ENCODE measurements around the gene PRR30.

The PRR30 gene

DNA sequence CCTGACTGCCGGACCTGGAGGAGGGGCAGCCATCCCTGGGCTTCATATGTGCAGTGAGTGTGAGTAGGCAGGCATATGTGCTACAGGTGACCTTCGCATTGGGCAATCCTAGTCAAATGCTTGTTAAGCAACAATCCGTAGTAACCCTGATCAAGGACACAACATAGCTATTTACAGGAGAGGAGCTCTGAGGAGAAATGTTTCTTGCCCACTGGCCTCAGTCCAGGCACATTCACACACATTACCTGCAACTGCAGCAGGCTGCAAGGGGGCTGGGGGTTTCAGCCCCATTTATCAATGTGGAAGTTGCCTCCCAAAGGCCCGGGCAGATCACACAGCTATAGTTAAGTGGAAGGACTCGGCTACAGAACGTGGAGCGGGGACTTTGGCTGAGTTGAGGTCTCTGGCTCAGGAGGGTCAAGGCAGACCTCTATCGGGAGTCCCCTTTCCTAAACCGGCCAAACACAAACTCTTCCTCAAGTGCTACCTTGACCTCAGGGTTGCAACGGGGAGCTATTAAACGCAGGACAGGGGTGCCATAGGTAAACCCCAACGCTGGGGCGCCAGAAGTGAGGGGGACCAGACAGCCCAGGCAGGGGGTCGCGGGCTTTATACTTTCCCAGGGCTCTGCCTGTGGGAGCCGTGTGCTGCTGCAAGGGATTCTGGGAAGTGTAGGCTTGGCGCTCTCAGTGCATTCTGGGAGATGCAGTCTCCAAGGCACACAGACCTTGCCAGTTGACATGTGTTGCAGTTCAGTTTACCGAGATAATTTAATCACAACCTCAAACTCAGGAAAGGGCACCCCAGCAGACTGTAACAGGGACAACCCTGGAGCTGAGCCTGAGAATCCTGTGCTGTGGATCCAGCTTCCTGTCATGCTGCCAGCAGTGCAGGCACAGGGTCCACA, 43.2 kb downstream of the PRR30 start:
- no peak for DNase-seq

DNA sequence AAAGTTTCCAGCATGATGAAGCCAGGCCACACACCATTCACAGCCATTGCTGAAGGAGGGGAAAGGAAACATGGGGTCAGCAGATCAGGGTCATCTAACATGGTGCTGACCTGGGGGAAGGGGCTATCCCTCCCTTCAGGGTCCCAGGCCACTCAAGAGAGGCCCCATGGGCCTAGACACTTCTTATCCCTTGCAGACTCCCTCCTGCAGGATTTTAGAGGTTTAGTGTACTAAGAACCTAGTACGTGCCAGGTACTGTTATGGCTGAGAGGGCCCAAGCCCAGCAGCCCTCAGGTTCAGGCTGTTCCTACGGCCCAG, 43.8 kb downstream of the PRR30 start:
- no peak for DNase-seq

DNA sequence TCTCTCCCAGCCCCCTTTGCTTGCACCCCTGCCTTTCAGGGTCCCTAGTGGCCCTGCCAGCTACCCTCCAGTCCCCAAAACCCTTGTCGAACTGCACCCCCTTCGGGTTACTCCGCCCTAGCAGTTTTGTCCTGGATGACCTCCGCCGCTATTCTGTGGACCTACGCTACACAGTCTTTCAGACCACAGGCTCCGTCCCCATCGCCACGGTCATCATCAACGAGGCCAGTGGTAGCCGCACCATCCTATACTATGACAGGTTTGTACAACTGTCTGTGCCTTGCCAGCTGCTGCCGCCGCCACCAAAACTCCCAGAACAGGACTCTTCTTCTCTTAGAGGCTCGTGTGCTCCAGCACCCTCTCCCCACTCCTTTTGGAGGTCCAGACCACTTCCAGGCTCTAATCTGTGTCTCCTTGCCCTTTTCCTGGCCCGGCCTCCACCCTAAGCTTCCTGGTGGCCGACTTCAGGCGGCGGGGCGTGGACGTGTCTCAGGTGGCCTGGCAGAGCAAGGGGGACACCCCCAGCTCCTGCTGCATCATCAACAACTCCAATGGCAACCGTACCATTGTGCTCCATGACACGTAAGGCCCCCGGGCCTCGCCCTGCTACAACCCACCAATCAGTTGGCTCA, 44.7 kb downstream of the PRR30 start:
- no peak for DNase-seq

DNA sequence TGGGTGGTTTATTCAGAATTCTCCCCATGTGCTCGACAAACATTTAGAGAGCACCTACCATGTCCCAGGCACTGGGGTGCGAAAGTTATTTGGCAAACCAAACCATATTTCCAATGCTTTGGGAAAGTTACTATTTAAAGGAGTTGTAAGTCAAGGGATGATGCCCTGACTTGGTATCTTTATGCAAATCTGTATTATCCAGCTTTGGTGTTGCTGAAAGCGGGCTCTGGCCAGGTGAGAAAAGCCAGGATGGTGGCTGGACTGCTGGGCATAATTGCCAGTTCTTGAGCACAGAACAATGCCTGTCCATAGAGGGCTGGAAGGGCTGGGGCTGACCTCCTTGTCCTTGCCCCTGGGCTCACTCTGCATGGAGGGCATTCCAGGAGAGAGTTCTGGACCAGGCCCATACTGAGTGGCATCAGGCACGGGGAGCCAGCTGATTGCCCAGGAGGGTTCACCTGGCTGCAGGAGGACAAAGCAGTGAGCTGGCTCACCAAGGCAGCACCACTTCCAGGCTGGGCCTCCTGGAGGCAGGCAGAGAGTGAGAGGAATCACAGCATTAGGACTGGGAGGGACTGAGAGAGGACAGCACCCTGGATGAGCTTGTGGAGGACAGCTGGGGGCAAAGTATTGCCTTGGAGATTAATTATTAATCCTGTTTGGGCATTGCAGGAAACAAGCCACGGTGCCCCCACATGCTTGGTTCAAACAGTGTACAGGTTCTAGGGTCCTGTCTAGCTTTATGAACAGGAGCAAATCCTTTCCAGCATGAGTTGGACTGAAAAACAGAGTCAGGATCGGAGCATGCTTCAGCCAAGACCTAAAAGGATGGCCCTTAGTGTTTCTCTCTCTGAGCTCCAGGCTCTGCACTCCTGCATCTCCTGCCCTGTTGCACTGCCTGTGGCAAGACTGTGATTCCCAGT, 45.5 kb downstream of the PRR30 start:
- no peak for DNase-seq

DNA sequence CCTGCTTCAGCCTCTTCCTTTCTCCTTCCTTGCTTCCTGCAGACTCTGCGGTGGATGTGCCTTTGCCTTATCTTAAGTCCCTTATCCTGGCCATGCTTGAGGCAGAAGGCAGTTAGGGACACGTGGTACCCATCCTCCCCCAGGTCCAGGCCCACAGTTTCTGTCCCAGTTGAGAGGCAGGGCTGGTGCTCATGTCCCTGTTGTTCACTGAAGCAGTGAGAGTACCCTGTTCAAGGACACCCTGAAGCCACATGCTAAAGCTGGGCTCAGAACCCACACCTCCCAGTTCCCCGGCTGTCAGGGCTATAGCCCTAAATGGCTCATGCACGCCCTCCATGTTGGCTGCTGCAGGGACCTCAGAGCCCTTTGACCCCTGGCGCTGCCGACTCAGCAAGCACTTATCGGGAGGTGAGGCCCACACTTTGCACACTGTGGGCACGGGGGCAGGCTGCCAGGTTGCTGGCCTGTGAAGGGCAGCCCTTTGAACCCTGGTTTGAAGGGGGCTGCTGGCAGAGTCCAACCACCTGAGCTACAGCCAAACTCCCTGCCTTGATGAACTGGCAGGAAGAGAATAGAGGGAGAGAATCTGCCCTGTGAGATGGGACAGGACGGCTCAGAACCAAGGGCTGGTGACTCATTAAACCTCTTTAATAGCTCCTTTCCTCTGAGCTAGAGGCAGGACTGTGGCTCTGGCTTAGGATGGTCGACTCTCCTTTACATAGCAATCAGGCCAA, 46.3 kb downstream of the PRR30 start:
- no peak for DNase-seq

DNA sequence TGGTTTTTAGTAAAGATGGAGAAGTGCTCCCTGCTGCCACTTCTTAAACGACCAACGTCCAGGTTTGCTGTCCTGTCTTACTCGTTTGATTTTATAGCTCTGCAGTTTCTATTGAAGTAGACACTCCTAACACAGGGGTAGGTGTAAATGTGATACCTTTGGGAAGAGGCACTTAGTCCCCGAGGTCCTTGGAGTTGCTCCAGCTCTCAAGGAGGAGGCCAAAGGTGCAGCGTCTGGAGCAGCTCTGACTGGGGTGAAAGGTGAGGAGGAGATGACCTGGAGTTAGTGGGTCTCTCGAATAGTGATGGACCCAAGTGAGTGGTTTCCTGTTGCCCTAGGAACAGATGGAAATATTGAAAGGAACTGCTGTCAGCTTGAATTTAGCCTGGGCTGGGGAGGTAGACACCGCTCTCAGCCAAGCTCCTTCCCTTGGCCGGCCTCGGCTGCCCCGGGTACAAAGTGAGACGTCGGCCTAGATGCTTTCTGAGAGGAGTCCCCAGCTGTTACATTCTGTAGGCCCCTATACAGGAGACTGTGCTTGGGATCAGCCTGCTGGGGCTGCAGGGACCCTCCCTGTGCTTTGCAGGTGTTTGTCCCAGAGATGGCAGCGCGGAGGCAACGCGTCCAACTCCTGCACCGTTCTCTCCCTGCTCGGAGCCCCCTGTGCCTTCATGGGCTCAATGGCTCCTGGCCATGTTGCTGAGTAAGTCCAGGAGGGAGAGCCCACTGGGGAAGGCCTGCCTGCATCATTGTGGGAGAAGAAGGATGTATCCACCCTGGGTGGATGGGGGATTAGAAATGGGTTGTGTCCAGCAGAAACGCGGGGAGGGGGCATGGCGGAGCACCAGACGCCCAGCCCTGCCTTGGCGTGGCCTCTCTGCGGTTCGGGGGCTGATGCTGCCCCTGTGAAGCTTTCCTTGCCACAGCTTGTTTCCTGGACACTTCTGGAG, 47.2 kb downstream of the PRR30 start:
- no peak for DNase-seq

DNA sequence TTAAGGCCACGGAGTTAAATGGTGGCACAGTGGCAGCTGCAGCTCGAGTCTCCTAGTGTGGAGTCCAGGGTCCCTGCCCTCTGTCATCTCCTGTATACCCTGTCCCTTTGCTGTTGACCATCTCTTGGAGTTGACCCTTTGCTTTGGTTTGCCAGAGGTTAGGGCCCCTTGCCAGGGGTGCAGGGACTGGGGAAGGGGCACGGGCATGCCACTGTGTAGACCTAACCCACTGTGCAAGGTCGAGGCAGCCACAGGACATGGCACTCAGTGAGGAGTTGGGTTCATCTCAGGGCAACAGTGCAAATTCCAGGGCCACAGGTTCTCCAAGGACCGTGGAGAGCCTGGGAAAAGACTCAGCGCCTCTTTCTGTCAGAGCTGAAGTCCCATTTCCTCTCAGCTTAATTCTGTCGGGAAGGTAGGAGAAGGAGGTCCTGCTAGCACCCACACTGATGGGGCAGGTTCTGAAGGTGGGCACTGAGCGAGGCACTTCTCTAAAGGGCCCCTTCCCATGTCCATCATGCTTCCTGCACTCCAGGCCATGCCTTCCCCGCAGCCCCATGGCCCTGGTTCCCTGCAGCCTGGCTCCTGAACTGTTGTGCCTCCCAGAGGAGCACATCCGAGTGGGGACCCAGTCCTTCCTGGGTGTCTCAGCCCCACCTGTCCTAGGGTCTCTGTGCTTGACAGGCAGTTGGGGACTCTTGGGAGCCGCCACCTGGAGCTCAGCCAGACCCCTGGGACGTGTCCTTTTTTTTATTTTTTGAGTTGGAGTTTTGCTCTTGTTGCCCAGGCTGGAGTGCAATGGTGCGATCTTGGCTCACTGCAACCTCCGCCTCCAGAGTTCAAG, 49.9 kb downstream of the PRR30 start:
- DNase-seq = no peak

DNA sequence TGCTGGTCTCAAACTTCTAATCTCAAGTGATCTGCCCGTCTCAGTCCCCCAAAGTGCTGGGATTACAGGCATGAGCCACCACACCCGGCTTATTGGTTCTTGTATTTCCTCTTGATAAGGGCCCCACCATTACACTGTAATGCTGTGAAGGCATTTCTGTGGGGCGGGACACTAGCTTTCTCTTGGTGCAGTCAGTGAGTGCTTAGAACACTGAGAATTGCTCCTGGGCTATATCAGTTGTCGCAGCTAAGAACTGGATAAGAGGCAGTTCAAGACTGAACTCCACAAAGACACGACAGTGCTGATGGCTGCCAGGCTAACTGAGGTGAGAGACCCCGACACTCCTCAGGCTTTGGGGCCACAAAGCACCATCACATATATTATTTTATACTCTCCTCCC, 50.6 kb downstream of the PRR30 start:
- DNase-seq = no peak

DNA sequence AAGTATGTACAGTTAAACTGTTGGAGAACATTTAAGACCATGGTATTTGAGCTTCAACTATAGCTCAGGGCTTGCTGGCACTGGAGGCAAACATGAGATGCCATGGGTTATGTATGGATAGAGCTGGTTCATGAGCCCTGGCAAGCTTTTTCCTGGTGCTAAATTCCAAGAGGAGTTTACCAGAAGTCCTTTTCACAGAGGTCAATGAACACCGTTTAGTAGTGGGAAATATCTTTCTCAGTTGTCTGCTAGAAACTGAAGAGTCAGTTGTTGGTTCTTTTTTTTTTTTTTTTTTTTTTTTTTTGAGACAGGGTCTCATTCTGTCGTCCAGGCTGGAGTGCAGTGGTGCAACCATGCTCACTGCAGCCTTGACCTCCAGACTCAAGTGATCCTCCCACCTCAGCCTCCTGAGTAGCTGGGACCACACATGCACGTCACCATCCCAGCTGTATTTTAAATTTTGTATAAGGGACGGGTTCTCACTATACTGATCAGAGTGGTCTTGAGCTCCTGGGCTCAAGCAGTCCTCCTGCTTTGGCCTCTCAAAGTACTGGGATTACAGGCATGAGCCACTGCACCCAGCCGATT, 51.3 kb downstream of the PRR30 start:
- DNase-seq = no peak

Measured in NCI-H2081 treated with DMSO at 0.1 percent for 48 hours (cell line).